Tibial nerve (tissue), 4 donors: ENCODE results near the gene ABCC8. TPM values are rescaled to one million over a fixed set of nuclear protein-coding genes. Genes with fewer than 3 reads are reported as not detected.

Experiments used
- DNase-seq, 2 donors: peaks; one replicate each; pipeline ENCODE4 v3.0.0-alpha.2; 2019; ENCODE audit warnings: low spot score in 2 of 2
- H3K27ac ChIP-seq, 4 donors: fragments of 200-600 bp; sonication (generic) in 3 of 4; one replicate each; pipeline ENCODE4 v1.5.1; 2017 to 2019; ENCODE audit warnings: mild to moderate bottlenecking in 1 of 4
- H3K27me3 ChIP-seq, 2 donors: fragments of 200-600 bp; sonication (generic) in 1 of 2; one replicate each; pipeline versions ENCODE4 v1.5.1 to v1.6.0; 2017 to 2019
- H3K36me3 ChIP-seq, 3 donors: fragments of 200-600 bp; sonication (generic); one replicate each; pipeline ENCODE4 v1.5.1; 2018 to 2019
- H3K4me1 ChIP-seq, 4 donors: fragments of 200-600 bp; sonication (generic) in 3 of 4; one replicate each; pipeline ENCODE4 v1.5.1; 2017 to 2019
- H3K4me3 ChIP-seq, 4 donors: fragments of 200-600 bp; sonication (generic) in 3 of 4; one replicate each; pipeline ENCODE4 v1.5.1; 2017 to 2019; ENCODE audit warnings: mild to moderate bottlenecking in 1 of 4, moderate library complexity in 1 of 4
- H3K9me3 ChIP-seq, 4 donors: fragments of 200-600 bp; sonication (generic) in 3 of 4; one replicate each; pipeline ENCODE4 v1.5.1; 2017 to 2019
- EP300 ChIP-seq, 2 donors: sonication (generic); formaldehyde crosslinking; IDR thresholded peaks; one replicate each; pipeline ENCODE4 v1.6.1; 2017; ENCODE audit warnings: antibody characterized with exemption in 2 of 2, mild to moderate bottlenecking in 1 of 2
- POLR2A ChIP-seq, 2 donors: fragments of 450-650 bp; IDR thresholded peaks; one replicate each; pipeline ENCODE4 v1.6.1; 2017; ENCODE audit warnings: antibody characterized with exemption in 2 of 2, mild to moderate bottlenecking in 2 of 2, moderate library complexity in 2 of 2
- WGBS, 2 donors: methylation state at CpG; one replicate each; pipeline ENCODE4 v1.1.5; 2018; 5-methylcytosine and 5-hydroxymethylcytosine counted together
- total RNA-seq, 4 donors: library from RNA; depleted of rRNA; stranded (reverse); fragments of >200 nt; gene quantifications; one replicate each; pipeline ENCODE4 v1.1.0, GENCODE V29; 2016
- TF ChIP-seq, protein P1 (sequence below), 5 experiments: fragments of 200-600 bp in 3 of 5; fragments of 450-650 bp in 2 of 5; sonication (generic) in 3 of 5; IDR thresholded peaks; one replicate each; pipeline ENCODE4 v1.5.1; 2016 to 2019; ENCODE audit warnings: antibody characterized with exemption in 5 of 5, mild to moderate bottlenecking in 3 of 5, moderate library complexity in 2 of 5

ABCC8 gene
- total RNA-seq, 4 donors from 2014 or later: 1.3 to 8.6 (median 5.1) TPM

DNA sequence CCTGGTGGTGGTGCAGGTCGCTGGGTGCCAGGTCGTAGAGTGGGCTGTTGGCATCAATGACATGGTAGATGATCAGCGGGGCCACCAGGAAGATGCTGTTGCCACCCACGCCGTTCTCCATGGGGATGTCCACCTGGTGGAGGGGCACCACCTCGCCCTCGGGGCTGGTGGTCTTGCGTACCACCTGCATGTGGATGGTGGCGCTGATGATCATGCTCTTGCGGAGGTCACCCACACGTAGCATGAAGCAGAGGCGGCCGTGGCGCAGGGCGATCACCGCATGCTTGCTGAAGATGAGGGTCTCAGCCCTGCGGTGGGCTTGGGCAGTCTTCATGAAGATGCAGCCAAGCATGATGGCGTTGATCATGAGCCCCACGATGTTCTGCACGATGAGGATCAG is 89.4 kb downstream of the ABCC8 start:
- no peak overlapping the region for H3K4me3 ChIP-seq
- no peak for TF ChIP-seq POLR2A (IDR thresholded peaks at IDR 0.05)
- TF ChIP-seq EP300 (IDR thresholded peaks at IDR 0.05): no peak
- TF ChIP-seq, protein P1, sequence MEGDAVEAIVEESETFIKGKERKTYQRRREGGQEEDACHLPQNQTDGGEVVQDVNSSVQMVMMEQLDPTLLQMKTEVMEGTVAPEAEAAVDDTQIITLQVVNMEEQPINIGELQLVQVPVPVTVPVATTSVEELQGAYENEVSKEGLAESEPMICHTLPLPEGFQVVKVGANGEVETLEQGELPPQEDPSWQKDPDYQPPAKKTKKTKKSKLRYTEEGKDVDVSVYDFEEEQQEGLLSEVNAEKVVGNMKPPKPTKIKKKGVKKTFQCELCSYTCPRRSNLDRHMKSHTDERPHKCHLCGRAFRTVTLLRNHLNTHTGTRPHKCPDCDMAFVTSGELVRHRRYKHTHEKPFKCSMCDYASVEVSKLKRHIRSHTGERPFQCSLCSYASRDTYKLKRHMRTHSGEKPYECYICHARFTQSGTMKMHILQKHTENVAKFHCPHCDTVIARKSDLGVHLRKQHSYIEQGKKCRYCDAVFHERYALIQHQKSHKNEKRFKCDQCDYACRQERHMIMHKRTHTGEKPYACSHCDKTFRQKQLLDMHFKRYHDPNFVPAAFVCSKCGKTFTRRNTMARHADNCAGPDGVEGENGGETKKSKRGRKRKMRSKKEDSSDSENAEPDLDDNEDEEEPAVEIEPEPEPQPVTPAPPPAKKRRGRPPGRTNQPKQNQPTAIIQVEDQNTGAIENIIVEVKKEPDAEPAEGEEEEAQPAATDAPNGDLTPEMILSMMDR (IDR thresholded peaks at IDR 0.05): no peak
- no peaks in the 10 kb centered on the region for H3K36me3 ChIP-seq
- 95 to 96% methylated on average over 18 to 20 of the region's 20 CpGs for WGBS, 2 donors
- peaks cover 0 to 14% (median 2%) of the 10 kb centered on the region in 4 donors for H3K4me1 ChIP-seq
- H3K27me3 ChIP-seq: peaks cover 0 to 13% of the 10 kb centered on the region in 2 donors
- no peak overlapping the region for H3K27ac ChIP-seq
- H3K9me3 ChIP-seq: no peaks in the 10 kb centered on the region
- DNase-seq: no peak

DNA sequence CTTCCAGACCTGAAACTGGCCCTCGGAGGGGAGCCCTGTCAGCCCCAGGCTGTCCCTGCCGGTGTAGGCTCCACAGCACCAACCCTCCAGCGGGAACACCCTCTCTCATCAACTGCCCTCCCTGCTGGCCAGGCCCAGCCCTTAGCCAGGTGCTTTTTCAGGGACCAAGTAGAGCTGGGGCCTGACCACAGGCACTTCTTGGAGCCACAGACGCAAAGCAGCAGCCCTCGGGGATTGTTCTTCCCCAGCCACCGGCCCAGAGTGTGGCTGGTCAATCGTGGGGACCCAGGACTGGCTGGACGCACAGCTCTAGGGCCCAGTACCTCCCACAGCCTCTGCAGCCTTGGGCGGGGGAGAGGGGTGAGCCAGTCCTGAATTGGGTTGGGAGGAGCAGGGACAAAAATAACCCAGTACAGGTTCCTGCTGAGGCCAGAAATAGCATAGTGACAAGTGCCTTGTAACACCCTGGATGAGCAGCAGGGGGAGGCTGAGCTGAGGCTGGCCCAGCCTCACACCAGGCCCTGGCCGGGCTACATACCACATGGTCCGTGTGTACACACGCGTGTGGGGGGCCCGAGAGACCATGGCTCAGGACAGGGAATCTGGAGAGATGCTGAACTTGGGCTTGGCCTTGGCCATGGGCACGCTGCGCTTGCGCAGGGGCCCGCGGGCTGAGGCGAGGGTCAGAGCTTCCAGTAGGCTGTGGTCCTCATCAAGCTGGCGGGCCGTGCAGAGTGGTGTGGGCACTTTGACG is 90.1 kb downstream of the ABCC8 start:
- no peak overlapping the region for H3K4me3 ChIP-seq
- H3K27ac ChIP-seq: peak overlapping the region in 1 of 4 donors; percentile 32
- no peaks in the 10 kb centered on the region for H3K9me3 ChIP-seq
- TF ChIP-seq, protein P1 (IDR thresholded peaks at IDR 0.05): peak; percentile 33 to 52 (median 43)
- TF ChIP-seq EP300 (IDR thresholded peaks at IDR 0.05): no peak
- H3K27me3 ChIP-seq: peaks cover 0 to 13% of the 10 kb centered on the region in 2 donors
- H3K4me1 ChIP-seq: peaks cover 0 to 14% (median 2%) of the 10 kb centered on the region in 4 donors
- WGBS, 2 donors: 56 to 65% methylated on average over 11 to 23 of the region's 23 CpGs
- no peak for DNase-seq
- no peaks in the 10 kb centered on the region for H3K36me3 ChIP-seq

DNA sequence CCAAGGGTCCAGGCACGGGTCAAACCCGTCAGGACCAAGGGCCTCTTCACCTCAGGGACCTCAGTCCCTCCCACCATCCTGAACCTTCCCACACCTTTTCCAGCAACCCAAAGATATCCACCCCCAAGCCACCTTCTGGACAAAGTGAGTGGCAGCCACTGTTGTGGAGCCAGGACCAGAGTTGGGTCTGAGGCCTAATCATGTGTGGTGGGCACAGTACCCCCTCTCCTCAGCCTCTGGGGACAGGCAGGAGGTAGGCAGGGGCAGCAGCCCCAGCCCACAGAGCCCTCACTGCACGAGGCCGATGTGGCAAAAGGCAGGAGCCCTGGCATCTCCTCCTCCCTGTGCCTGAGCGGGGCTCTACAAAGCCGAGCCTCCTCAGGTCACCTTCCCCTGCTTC is 90.7 kb downstream of the ABCC8 start:
- peaks cover 0 to 14% (median 2%) of the 10 kb centered on the region in 4 donors for H3K4me1 ChIP-seq
- TF ChIP-seq POLR2A (IDR thresholded peaks at IDR 0.05) (no peak), EP300 (IDR thresholded peaks at IDR 0.05) (no peak)
- TF ChIP-seq, protein P1 (IDR thresholded peaks at IDR 0.05): no peak

DNA sequence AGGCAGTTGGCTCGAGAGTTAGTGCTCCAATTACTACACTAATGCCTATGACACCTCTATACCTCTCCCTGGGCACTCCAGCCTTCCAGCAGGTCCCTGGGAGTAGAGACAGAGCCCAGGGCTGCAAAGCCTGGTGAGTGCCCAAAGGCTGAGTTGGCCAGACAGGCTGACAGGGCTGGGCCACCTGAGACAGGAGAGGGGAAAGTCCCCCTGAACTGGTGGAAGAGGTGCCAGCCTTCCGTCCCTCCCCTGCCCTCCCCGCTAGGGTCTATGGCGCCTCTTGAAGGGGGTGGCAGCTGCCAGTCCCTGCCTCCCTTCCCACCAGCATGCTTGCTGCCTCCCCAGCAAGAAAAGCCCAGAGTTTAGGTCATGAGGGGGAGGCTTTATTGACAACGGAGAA is 91.2 kb downstream of the ABCC8 start:
- Histone ChIP-seq H3K27me3 (peaks cover 0 to 13% of the 10 kb centered on the region in 2 donors), H3K27ac (no peak overlapping the region), H3K4me1 (peaks cover 0 to 14% (median 2%) of the 10 kb centered on the region in 4 donors), H3K9me3 (no peaks in the 10 kb centered on the region), H3K4me3 (no peak overlapping the region), H3K36me3 (no peaks in the 10 kb centered on the region)
- WGBS, 2 donors: 70 to 72% methylated on average over 5 of the region's 5 CpGs
- no peak for DNase-seq
- TF ChIP-seq EP300 (IDR thresholded peaks at IDR 0.05): no peak
- TF ChIP-seq, protein P1 (IDR thresholded peaks at IDR 0.05): no peak
- TF ChIP-seq POLR2A (IDR thresholded peaks at IDR 0.05): no peak

More for the DNA sequence above, 90.7 kb downstream of the ABCC8 start:
- WGBS, 2 donors: 63 to 74% methylated on average over 5 of the region's 6 CpGs
- Histone ChIP-seq H3K9me3 (no peaks in the 10 kb centered on the region), H3K36me3 (no peaks in the 10 kb centered on the region), H3K27me3 (peaks cover 0 to 13% of the 10 kb centered on the region in 2 donors), H3K4me3 (no peak overlapping the region), H3K27ac (peak overlapping the region in 1 of 4 donors; percentile 32)
- no peak for DNase-seq

DNA sequence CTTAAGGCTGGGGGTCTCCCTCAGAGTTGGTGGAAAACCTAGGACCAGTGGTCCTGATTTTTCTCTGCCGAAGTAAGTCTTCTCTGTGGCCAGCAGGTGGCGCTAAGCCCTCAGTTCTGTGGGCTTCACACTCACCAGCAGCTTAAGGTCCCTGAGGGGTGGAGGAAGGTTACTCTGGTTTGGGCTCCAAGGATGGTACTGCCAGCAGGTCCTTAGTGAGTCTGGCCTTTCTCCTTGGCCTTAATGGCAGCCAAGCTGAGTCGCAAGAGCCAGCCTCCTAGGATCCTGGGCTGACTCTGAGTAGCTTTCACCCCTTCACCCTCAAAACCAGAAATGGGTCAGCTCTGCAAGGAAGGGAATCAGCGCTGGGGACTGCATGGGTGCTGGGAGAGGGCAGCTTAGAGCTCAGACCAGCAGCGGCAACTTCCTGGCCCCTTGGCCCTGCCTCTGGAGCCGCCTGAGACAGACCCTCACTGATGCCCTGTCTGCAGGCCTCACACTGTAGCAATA is 92.6 kb downstream of the ABCC8 start:
- H3K27me3 ChIP-seq: peaks cover 0 to 13% of the 10 kb centered on the region in 2 donors
- no peaks in the 10 kb centered on the region for H3K9me3 ChIP-seq
- peaks cover 0 to 4% (median 0%) of the 10 kb centered on the region in 3 donors for H3K36me3 ChIP-seq
- peaks cover 0 to 8% (median 2%) of the 10 kb centered on the region in 4 donors for H3K4me1 ChIP-seq
- no peak overlapping the region for H3K4me3 ChIP-seq
- 39 to 52% methylated on average over 6 of the region's 6 CpGs for WGBS, 2 donors
- H3K27ac ChIP-seq: no peak overlapping the region
- TF ChIP-seq, protein P1 (IDR thresholded peaks at IDR 0.05): peak; percentile 84 to 91 (median 86)
- TF ChIP-seq EP300 (IDR thresholded peaks at IDR 0.05): no peak
- no peak for TF ChIP-seq POLR2A (IDR thresholded peaks at IDR 0.05)
- peak; percentile 23 to 40 for DNase-seq
